PFSK-1 (cell line): ENCODE results near the gene CFAP298.

Source experiments
- FOXP2 ChIP-seq: optimal IDR thresholded peaks from 2 replicates; pipeline ENCODE3; 2011; ENCODE audit warnings: borderline replicate concordance, control low read depth, inconsistent platforms; ENCODE audit not compliant: insufficient read depth; ENCODE audit errors: extremely low read length, extremely low read depth
- POLR2AphosphoS5 ChIP-seq: IDR thresholded peaks from 2 replicates; pipeline ENCODE4 v1.6.1; 2012; ENCODE audit warnings: low read depth, mild to moderate bottlenecking, control low read depth, low read length, moderate library complexity
- REST ChIP-seq, 2 experiments: IDR thresholded peaks; 2 replicates each; pipeline versions ENCODE4 v1.6.1 to v1.8.0; 2011 to 2012; ENCODE audit warnings: low read depth in 2 of 2, low read length in 2 of 2, control low read depth in 1 of 2, inconsistent platforms in 1 of 2, mild to moderate bottlenecking in 1 of 2, moderate library complexity in 1 of 2; ENCODE audit not compliant: insufficient read depth in 1 of 2
- SIN3A ChIP-seq: IDR thresholded peaks from 2 replicates; pipeline ENCODE4 v1.6.1; 2012; ENCODE audit warnings: mild to moderate bottlenecking, low read length, moderate library complexity, borderline replicate concordance; ENCODE audit not compliant: insufficient read depth
- TAF1 ChIP-seq: IDR thresholded peaks from 2 replicates; pipeline ENCODE4 v1.6.1; 2012; ENCODE audit warnings: low read length, control low read depth, borderline replicate concordance; ENCODE audit not compliant: insufficient read depth

CFAP298 gene

GRCh38 chr21:32612999-32613337 is 791 bp upstream of the CFAP298 start:
- TF ChIP-seq SIN3A (no peak), POLR2AphosphoS5 (no peak), REST (IDR thresholded peaks at IDR 0.05; ENCODE audit: insufficient read depth in 1 of 2, low read depth in 2 of 2, low read length in 2 of 2) (no peak), TAF1 (no peak), FOXP2 (no peak)

GRCh38 chr21:32611471-32611997 is 643 bp downstream of the CFAP298 start:
- TF ChIP-seq POLR2AphosphoS5, result no peak

GRCh38 chr21:32608851-32609250 is 3.3 kb downstream of the CFAP298 start:
- no peak for TF ChIP-seq SIN3A
- no peak for TF ChIP-seq TAF1
- no peak for TF ChIP-seq FOXP2
- no peak for TF ChIP-seq REST (IDR thresholded peaks at IDR 0.05; ENCODE audit: insufficient read depth in 1 of 2, low read depth in 2 of 2, low read length in 2 of 2)
- no peak for TF ChIP-seq POLR2AphosphoS5

GRCh38 chr21:32605469-32605868 is 6.7 kb downstream of the CFAP298 start:
- TF ChIP-seq FOXP2 (no peak), TAF1 (no peak), POLR2AphosphoS5 (no peak)

- TF ChIP-seq SIN3A (no peak), REST (IDR thresholded peaks at IDR 0.05; ENCODE audit: insufficient read depth in 1 of 2, low read depth in 2 of 2, low read length in 2 of 2) (no peak)
These were observed 7.7 kb downstream of the CFAP298 start for GRCh38 chr21:32604464-32604863.

- TF ChIP-seq REST (IDR thresholded peaks at IDR 0.05; ENCODE audit: insufficient read depth in 1 of 2, low read depth in 2 of 2, low read length in 2 of 2) (no peak), TAF1 (no peak), FOXP2 (no peak), SIN3A (no peak), POLR2AphosphoS5 (no peak)
These were observed 9.0 kb downstream of the CFAP298 start for GRCh38 chr21:32603131-32603530.
